Skin epidermis (tissue), 12 donors: ENCODE measurements around the gene CTIF.
A peak's percentile ranks its signal among the peaks of the same experiment; 100 is the strongest.

Experiments
- H3K27ac ChIP-seq, 21 experiments: fragments of 200-600 bp; sonication (generic) in 11 of 21; one replicate each; pipeline ENCODE4 v1.5.0; 2020; ENCODE audit warnings: mild to moderate bottlenecking in 3 of 21, inconsistent platforms in 2 of 21, moderate library complexity in 2 of 21
- H3K4me3 ChIP-seq, 7 experiments: fragments of 200-600 bp; sonication (generic) in 2 of 7; one replicate each; pipeline ENCODE4 v1.5.0; 2020; ENCODE audit warnings: inconsistent platforms in 2 of 7, mild to moderate bottlenecking in 2 of 7, moderate library complexity in 1 of 7

The CTIF gene

GRCh38 chr18:48531082-48531403 is 7.8 kb upstream of the CTIF start:
- Histone ChIP-seq H3K27ac (no peak overlapping the region), H3K4me3 (no peak overlapping the region)

DNA sequence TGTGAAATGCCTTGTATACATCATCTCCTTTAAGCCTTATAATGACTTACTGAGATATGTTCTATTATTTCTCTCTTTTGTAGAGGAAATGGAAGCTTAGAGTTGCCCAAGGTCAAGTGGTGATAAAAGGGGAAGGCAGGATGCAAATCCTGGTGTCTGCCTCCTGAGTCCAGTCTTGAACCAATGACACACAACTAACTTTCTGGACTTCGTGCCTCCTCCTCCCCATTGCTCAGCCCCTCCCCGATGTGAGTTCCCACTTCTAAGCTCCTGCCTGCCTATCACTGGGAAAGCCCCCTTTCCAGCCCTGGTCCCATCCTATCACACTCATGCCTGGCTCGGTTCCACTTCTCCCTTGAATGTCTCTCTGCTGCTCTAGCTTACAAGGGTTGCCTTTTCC is 6.9 kb upstream of the CTIF start:
- no peak overlapping the region for H3K4me3 ChIP-seq
- H3K27ac ChIP-seq: no peak overlapping the region

DNA sequence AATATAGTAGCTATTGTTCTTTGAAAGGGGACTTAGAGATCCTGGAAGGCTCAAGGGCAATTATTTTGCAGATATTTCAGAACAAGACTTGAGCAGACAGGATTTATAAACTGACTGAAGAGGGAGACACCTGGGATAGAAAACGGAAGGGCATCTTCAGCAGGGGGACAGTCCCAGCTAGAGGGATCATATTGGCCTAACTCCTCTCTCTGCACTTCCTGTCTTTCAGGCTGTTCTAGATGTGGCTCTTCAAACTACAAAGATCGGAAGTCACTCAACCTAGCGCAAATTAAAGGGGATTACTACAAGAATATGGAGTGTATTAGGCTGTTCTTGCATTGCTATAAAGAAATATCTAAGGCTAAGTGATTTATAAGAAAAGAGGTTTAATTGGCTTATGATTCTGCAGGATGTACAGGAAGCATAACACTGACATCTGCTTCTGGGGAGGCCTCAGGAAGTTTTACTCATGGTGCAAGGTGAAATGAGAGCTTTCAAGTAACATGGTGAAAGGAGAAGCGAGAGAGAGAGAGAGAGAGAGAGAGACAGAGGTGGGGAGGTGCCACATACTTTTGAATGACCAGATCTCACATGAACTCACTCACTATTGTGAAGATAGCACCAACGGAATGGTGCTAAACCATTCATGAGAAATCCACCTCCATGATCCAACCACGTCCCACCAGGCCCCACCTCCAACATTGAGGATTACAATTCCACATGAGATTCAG is 5.3 kb upstream of the CTIF start:
- no peak overlapping the region for H3K27ac ChIP-seq
- no peak overlapping the region for H3K4me3 ChIP-seq

GRCh38 chr18:48534364-48534763 is 4.5 kb upstream of the CTIF start:
- no peak overlapping the region for H3K27ac ChIP-seq

GRCh38 chr18:48535956-48536355 is 2.9 kb upstream of the CTIF start:
- H3K4me3 ChIP-seq: no peak overlapping the region
- no peak overlapping the region for H3K27ac ChIP-seq

More at GRCh38 chr18:48534364-48534763, 4.5 kb upstream of the CTIF start:
- H3K4me3 ChIP-seq: no peak overlapping the region

DNA sequence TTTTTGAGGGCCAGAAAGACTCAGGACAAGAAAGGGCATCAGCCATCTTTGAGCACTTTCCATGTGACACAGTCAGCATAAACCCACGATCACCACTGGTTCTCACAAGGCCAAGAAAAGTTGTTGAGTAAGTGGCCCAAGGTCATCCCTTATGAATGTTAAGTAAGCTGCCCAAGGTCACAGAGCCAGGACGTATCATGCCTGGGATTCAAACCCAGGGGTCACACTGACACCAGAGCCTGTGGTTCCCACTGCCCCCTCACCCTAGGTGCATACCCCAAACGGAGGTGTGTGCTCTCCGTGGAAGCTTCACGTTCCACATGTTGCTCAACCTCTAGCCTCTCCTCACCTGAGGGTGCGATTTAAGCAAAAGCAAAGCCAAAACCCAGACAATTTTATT is 2.3 kb upstream of the CTIF start:
- Histone ChIP-seq H3K27ac (no peak overlapping the region), H3K4me3 (no peak overlapping the region)

GRCh38 chr18:48539406-48540250 is 797 bp downstream of the CTIF start:
- H3K27ac ChIP-seq: peak overlapping the region in 20 of 21 experiments; percentile 35 to 90 (median 82)
- H3K4me3 ChIP-seq: peak overlapping the region; percentile 51 to 84 (median 70)

- H3K27ac ChIP-seq: peak overlapping the region; percentile 35 to 90 (median 80)
- peak overlapping the region; percentile 51 to 84 (median 70) for H3K4me3 ChIP-seq
Observed at GRCh38 chr18:48540251-48541025, 1.6 kb downstream of the CTIF start.

GRCh38 chr18:48541026-48541746 is 2.4 kb downstream of the CTIF start:
- Histone ChIP-seq H3K27ac (peak overlapping the region; percentile 35 to 90 (median 80)), H3K4me3 (peak overlapping the region; percentile 51 to 84 (median 70))

DNA sequence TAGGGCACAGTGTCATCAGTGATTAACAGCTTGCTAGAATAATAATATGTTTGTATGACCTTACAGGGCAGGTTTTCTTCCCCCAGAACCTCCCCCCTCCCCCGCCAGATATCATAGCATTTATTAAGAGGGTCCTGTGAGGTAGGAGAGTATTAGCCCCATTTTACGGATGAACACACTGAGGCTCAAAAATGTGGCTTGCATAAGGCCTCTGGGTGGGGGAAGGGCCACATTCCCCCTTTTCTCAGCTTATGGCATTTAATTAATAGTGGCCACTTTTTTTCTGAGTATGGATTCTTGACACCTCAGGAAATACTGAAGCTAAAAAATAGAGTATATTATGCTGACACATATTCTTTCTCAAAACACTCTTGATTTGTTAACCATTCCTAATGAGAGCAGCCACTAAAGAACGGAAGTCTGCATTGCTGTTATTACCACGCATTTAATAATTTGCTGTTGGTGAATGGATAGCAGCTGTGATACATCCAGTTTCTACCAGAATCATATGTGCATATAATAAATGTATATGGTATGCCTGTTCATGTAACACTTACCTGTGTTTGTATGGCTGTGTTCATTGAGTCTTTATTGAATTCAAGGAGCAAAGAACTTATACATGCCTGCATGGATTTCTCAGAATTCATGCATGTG is 3.0 kb downstream of the CTIF start:
- Histone ChIP-seq H3K27ac (peak overlapping the region in 13 of 21 experiments; percentile 59 to 89 (median 84)), H3K4me3 (peak overlapping the region in 1 of 7 experiments; percentile 69)

DNA sequence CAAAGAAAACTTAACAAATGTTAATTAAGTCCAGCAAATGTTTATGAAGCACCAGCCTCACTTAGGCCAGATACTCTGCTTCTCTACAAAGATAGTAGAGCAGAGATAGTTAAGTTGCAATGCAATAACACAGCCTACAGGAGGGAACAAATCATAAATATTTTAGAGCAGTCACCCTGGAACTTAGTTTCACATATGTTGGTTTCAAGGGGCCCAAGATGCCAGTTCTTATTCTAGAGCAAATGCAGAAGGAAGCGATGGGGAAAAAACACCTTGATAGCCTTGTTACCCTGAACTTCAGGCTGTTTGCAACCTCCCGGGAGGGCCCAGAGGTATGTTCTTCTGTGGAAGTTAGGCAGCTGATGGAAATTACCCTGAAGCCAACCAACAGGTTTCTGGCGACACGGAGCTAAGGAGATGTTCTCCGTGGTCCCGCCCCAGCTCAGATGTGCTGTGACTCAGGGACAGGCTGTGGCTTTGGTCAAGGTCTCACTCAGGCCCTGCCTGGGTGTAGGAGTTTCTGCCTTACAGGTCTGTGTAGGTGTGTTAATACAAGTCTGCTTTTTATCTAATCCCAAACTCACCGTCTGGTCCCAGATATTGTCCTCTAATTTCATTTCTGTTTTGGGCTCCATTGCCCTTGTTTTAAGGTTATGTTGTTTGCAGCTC is 3.8 kb downstream of the CTIF start:
- Histone ChIP-seq H3K27ac (no peak overlapping the region), H3K4me3 (no peak overlapping the region)

- H3K27ac ChIP-seq: no peak overlapping the region
Observed at GRCh38 chr18:48543228-48543627, 4.4 kb downstream of the CTIF start.

DNA sequence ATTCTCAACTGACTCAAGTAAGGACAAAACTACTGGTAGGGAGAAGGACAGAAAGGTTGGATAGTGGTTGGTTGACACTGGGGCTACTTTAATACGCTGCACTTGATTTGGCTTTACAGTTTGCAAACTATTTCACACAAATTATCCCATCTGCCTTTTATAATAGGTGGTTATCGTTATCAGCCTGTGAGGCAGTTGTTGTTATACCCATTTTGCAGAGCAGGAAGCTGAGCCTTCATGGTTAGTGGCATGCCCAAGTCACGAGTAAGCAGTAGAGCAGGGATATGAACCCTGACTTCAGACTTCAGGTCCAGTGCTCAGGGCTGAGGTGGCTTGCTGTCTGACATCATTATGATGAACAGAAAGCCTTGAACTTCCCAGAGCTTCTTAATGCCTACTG is 5.3 kb downstream of the CTIF start:
- no peak overlapping the region for H3K27ac ChIP-seq
- no peak overlapping the region for H3K4me3 ChIP-seq

More at GRCh38 chr18:48543228-48543627, 4.4 kb downstream of the CTIF start:
- no peak overlapping the region for H3K4me3 ChIP-seq

- Histone ChIP-seq H3K4me3 (no peak overlapping the region), H3K27ac (no peak overlapping the region)
Observed at GRCh38 chr18:48544661-48545415, 6.0 kb downstream of the CTIF start.

DNA sequence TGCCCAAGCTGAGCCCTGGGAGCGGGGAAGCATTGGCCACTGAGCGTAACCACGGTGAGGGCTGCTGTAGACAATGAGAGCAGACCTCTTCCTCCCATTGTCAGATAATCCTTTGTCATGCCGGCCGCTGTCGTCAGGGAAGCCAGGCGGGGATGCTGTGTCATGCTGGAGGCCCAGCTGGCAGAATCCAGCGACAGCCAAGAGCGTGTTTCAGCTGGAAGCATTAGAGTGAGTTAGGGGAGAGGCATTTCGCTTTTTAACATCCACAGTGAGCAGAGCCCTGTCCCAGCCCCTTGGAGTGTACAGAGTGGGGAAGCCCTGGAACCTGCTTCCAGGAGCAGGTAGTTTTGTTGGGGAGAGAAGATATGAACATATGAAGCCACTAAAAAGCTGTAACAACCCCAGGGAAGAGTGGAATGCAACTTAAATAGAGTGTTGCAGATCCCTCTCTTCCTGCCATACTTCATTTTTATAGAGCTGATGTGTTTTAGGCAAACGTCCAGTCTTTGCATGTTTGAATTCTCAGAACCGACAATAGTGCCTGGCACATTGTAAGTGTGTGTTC is 7.0 kb downstream of the CTIF start:
- Histone ChIP-seq H3K27ac (peak overlapping the region in 2 of 21 experiments; percentile 15 to 38), H3K4me3 (no peak overlapping the region)

DNA sequence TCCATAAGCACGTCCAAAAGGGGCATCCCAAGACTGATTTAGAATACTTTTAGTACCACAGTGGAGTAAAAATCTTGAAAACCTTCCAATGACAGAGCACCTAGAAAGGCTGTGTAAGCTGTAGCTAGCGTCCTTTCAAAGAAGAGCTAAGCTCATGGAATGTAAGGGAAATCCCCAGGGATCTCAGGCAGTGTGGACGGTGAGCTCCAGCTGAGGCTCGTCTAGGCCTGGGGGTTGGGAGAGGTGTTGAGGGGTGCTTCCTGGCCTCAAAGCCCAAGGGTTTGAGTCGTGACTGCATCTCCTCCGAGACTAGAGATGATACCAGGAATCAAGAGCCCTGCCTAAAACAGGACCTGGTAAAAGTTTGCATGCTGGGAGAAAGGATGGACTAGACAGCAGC is 7.6 kb downstream of the CTIF start:
- H3K27ac ChIP-seq: peak overlapping the region in 2 of 21 experiments; percentile 15 to 38
- H3K4me3 ChIP-seq: no peak overlapping the region

DNA sequence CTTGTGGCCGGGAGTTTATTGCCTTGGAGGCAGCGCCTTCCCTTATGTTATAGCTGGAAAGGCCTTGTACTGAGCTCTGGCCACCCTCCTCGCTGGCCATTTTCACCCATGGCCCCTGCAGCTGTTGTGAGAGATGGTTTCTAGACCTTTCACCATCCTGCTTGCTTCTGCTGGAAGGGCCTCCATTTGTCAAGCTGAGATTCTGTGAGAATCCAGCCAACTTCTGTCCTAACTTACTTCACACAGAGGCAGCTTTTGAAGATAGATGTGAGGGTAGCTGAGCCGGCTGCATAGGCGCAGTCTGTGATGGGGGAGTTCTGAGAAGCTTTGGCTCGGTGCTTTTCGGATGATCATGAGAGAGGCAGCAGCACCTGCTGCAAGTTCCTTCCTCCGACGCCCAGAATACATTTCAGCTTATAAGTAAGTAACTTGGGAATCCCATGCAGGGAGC is 8.7 kb downstream of the CTIF start:
- no peak overlapping the region for H3K4me3 ChIP-seq
- peak overlapping the region in 6 of 21 experiments; percentile 21 to 60 (median 32) for H3K27ac ChIP-seq
